AG04450 (cell line): Measurements from ENCODE around the gene TCERG1L. TPM values are rescaled to one million over a fixed set of nuclear protein-coding genes. Genes with fewer than 3 reads are reported as not detected.

Source experiments
- CTCF ChIA-PET: fragments of 300-600, 350-600 bp; formaldehyde crosslinking; extraction: SDS; loops from one replicate; lab custom pipeline; 2022; ENCODE audit warnings: antibody characterized with exemption, inconsistent platforms; lab: Charles Lee
- POLR2A ChIA-PET: fragments of 350-600 bp; formaldehyde crosslinking; extraction: SDS; loops from one replicate; lab custom pipeline; 2021; ENCODE audit warnings: antibody characterized with exemption, inconsistent platforms; lab: Yijun Ruan, JAX
- DNase-seq: peaks from one replicate; pipeline ENCODE4 v3.0.0-alpha.2; 2011; ENCODE audit warnings: low read depth, low spot score
- H3K27ac ChIP-seq: one replicate; pipeline ENCODE4 v1.5.1; 2012; ENCODE audit warnings: low read depth, low read length, control low read depth
- H3K27me3 ChIP-seq: one replicate; pipeline ENCODE4 v1.6.0; 2012; ENCODE audit warnings: low read length; ENCODE audit not compliant: control insufficient read depth, insufficient read depth
- H3K4me3 ChIP-seq: 2 replicates; pipeline ENCODE4 v1.5.1; 2011; ENCODE audit warnings: mild to moderate bottlenecking, low read depth, low read length, control low read depth
- H3K9me3 ChIP-seq: 2 replicates; pipeline ENCODE4 v1.5.1; 2012; ENCODE audit warnings: low read length; ENCODE audit not compliant: control insufficient read depth, insufficient read depth
- polyA plus RNA-seq: library from polyadenylated mRNA; depleted of rRNA; stranded (reverse); fragments of >200 nt; gene quantifications from 2 replicates; pipeline ENCODE4 v1.2.3, GENCODE V29; 2011
- TF ChIP-seq, protein P1 (sequence below): IDR thresholded peaks from 2 replicates; pipeline ENCODE4 v1.5.1; 2011; ENCODE audit warnings: low read depth, low read length, control low read depth, inconsistent platforms

Gene TCERG1L
- polyA plus RNA-seq, 1 experiment: not detected

DNA sequence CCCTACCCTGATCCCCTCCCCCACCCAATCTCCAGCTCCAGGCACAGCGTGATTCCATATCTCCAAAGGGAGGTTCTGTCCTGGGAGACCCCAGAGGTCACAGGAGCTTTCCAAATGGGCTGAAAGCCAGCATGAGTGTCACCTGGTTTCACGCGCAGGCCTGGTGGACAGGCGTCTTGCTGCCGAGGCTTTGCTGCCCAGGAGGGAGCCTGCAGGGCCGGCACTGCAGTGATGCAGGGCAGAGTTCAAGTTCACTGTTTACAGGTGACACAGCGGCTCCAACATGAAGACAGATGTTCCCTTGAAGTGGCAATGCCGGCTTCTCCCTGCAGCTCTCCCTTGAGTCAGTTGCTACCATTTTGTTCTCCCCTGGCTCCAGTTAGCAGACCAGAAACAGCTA, 104.3 kb downstream of the TCERG1L start:
- CTCF ChIA-PET: no interaction called here
- TF ChIP-seq, protein P1, sequence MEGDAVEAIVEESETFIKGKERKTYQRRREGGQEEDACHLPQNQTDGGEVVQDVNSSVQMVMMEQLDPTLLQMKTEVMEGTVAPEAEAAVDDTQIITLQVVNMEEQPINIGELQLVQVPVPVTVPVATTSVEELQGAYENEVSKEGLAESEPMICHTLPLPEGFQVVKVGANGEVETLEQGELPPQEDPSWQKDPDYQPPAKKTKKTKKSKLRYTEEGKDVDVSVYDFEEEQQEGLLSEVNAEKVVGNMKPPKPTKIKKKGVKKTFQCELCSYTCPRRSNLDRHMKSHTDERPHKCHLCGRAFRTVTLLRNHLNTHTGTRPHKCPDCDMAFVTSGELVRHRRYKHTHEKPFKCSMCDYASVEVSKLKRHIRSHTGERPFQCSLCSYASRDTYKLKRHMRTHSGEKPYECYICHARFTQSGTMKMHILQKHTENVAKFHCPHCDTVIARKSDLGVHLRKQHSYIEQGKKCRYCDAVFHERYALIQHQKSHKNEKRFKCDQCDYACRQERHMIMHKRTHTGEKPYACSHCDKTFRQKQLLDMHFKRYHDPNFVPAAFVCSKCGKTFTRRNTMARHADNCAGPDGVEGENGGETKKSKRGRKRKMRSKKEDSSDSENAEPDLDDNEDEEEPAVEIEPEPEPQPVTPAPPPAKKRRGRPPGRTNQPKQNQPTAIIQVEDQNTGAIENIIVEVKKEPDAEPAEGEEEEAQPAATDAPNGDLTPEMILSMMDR: no peak
- no peak overlapping the region for H3K4me3 ChIP-seq
- no peaks in the 10 kb centered on the region for H3K27me3 ChIP-seq
- H3K27ac ChIP-seq: no peak overlapping the region
- POLR2A ChIA-PET: no interaction called here
- no peak for DNase-seq
- peaks cover 82% of the 10 kb centered on the region for H3K9me3 ChIP-seq

DNA sequence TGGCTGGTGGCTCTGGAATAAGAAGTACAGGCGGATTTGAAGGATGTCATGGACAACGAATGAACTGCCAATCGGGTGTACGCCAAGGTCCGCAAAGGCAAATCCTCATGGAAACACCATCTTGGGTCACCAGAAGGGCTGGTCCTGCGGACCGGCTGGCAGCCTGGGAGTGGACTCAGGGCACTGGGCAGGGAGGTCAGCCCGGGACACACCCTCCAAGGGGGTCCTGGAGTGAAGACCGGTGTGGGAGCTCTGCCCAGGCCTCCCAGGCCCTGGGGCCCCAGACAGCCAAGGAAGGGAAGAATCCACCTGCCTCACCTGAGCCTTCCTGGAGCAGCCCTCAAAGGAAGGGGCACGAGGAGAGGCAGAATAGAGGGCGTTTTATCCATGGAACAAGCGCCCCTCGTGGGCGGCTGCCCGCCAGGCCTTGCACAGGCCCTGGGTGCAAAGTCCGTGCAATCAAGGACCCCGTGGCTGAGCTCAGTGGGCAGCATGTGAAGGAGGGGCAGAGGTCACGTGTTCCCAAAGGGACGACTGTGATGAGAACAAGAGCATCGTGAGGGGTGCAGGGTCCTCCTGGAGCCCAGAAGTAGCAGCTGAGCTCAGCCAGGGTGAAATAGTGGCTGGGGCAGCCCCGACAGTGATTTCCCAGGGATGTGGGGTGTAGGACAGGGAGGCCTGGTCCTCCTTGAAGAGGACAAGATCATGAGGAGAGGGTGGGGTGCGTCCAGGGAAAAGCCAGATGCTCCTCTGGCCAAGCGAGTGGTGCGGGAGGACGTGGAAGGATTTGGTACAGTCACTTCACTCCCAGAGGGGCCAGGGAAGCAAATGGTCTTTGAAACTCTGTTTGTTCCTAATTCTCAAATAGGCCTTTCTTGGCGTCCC, 105.2 kb downstream of the TCERG1L start:
- Histone ChIP-seq H3K27me3 (no peaks in the 10 kb centered on the region), H3K27ac (no peak overlapping the region), H3K9me3 (peaks cover 81% of the 10 kb centered on the region), H3K4me3 (no peak overlapping the region)
- ChIA-PET POLR2A (no interaction called here), CTCF (no interaction called here)
- no peak for DNase-seq
- TF ChIP-seq, protein P1: no peak

DNA sequence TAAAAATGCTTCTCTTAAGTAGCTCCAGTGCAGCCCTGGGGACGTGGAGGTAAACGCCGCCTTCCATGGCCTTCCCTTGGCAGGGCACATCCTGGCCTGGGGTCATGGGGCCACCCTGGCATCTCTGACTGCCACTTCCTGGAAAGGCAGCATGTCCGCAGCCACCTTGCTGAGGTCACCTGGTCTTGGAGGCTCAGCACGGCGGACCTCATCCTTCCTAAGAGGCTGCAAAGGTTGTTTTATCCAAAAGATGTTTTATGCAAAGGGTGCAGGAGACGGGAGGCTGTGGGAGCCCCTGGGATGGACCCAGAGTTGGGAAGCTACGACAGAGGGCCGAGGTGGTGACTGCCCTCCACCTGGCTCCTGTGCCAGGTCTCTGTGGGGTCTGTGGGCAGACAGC, 106.0 kb downstream of the TCERG1L start:
- peaks cover 83% of the 10 kb centered on the region for H3K9me3 ChIP-seq
- POLR2A ChIA-PET: no interaction called here
- DNase-seq: no peak
- no peaks in the 10 kb centered on the region for H3K27me3 ChIP-seq
- H3K27ac ChIP-seq: no peak overlapping the region
- no peak overlapping the region for H3K4me3 ChIP-seq
- CTCF ChIA-PET: no interaction called here
- TF ChIP-seq, protein P1: no peak

DNA sequence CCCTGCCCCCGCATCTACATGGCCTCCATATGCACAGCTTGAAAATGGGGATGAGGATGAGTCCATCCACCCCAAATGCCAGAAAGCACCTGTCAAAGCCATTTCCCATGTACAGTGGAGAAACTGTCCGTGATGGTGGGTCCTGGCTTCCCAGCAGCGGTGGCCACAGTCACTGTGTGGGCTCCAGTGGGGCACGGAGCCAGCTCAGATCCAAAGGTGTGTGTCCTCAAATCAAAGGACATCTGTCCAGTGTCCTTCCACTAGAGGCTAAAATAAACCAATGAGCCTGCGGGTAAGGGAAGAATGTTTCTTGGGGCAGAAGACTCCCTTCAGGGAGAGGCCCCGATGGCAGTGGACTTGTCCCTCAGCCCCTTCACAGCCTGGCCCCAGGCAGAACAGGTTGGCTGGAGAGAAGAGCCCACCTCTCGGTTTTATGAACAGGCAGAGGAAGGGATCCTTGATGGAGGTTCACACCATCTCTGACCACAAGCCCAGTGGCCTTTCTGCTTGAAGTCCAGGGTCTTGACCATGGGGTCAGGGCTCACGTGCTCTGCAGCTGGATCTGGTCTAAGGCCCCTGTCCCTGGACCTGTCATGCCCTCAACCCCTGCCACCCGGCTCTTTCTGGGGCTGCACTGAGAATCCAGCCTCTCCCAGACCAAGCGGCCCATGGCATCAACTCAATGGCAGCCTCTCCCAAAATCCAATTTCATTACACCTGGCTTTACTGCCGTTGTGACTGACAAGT, 106.9 kb downstream of the TCERG1L start:
- no peak overlapping the region for H3K4me3 ChIP-seq

More for the DNA sequence above, 106.9 kb downstream of the TCERG1L start:
- H3K9me3 ChIP-seq: peaks cover 85% of the 10 kb centered on the region
- DNase-seq: no peak
- POLR2A ChIA-PET: no interaction called here
- TF ChIP-seq, protein P1: no peak
- H3K27me3 ChIP-seq: no peaks in the 10 kb centered on the region
- CTCF ChIA-PET: no interaction called here
- H3K27ac ChIP-seq: no peak overlapping the region
